Measurements from ENCODE around the gene NID1.

GRCh38 chr1:235972311-235972689, 92.6 kb downstream of the NID1 start:
- TF ChIP-seq CTCF (IDR thresholded peaks at IDR 0.05) (no peak), POLR2A (IDR thresholded peaks at IDR 0.05) (no peak), POLR2AphosphoS5 (IDR thresholded peaks at IDR 0.05) (no peak), EP300 (IDR thresholded peaks at IDR 0.05) (no peak)

All from gastroesophageal sphincter (tissue), 3 donors.